DOHH2 (cell line): ENCODE measurements around the gene BSND.

Source experiments
- H3F3A ChIP-seq: fragments of 200-600 bp; sonication (generic), shearing (Covaris generic); 2 replicates; pipeline ENCODE4 v1.6.0; 2016; ENCODE audit warnings: antibody characterized with exemption, mild to moderate bottlenecking; ENCODE audit not compliant: control insufficient read depth, insufficient read depth
- H3K27ac ChIP-seq: fragments of 200-600 bp; sonication (generic); 2 replicates; pipeline ENCODE4 v1.5.1; 2014; ENCODE audit warnings: low read depth, mild to moderate bottlenecking, low read length, moderate library complexity
- H3K27me3 ChIP-seq: fragments of 200-600 bp; sonication (generic); 2 replicates; pipeline ENCODE4 v1.6.1; 2014; ENCODE audit warnings: mild to moderate bottlenecking, low read length, mixed read lengths; ENCODE audit not compliant: control insufficient read depth
- H3K36me3 ChIP-seq: fragments of 200-600 bp; sonication (generic); 2 replicates; pipeline ENCODE4 v1.6.1; 2014; ENCODE audit warnings: mild to moderate bottlenecking, low read length, moderate library complexity, mixed read lengths; ENCODE audit not compliant: control insufficient read depth
- H3K4me1 ChIP-seq: fragments of 200-600 bp; sonication (generic); 2 replicates; pipeline ENCODE4 v1.6.1; 2014; ENCODE audit warnings: mild to moderate bottlenecking, low read length, mixed read lengths; ENCODE audit not compliant: control insufficient read depth
- H3K4me2 ChIP-seq: fragments of 200-600 bp; sonication (generic); 2 replicates; pipeline ENCODE4 v1.6.0; 2014; ENCODE audit warnings: mild to moderate bottlenecking, low read length, moderate library complexity
- H3K4me3 ChIP-seq: fragments of 200-600 bp; sonication (generic); 2 replicates; pipeline ENCODE4 v1.5.1; 2014; ENCODE audit warnings: mild to moderate bottlenecking, low read length, mixed read lengths
- H3K79me2 ChIP-seq: fragments of 200-600 bp; sonication (generic); 2 replicates; pipeline ENCODE4 v1.6.1; 2014; ENCODE audit warnings: mild to moderate bottlenecking, low read length, mixed read lengths; ENCODE audit not compliant: control insufficient read depth
- H3K9me2 ChIP-seq: fragments of 200-600 bp; sonication (generic); replicated peaks from 2 replicates; pipeline ENCODE4 v1.6.1; 2014; ENCODE audit warnings: mild to moderate bottlenecking, low read length, mixed read lengths; ENCODE audit not compliant: control insufficient read depth
- H3K9me3 ChIP-seq: fragments of 200-600 bp; sonication (generic); 2 replicates; pipeline ENCODE4 v1.6.1; 2014; ENCODE audit warnings: antibody characterized with exemption, low read length, mixed read lengths; ENCODE audit not compliant: control insufficient read depth, insufficient read depth
- H4K20me1 ChIP-seq: fragments of 200-600 bp; sonication (generic); 2 replicates; pipeline ENCODE4 v1.6.0; 2014; ENCODE audit warnings: low read depth, mild to moderate bottlenecking, antibody characterized with exemption, low read length, moderate library complexity; ENCODE audit not compliant: control insufficient read depth, insufficient read depth
- EZH2phosphoT487 ChIP-seq: fragments of 200-600 bp; sonication (generic); IDR thresholded peaks from 2 replicates; pipeline ENCODE4 v1.6.1; 2017; ENCODE audit warnings: borderline replicate concordance, mild to moderate bottlenecking, antibody characterized with exemption, low read length, moderate library complexity, mixed read lengths
- TF ChIP-seq, protein P1 (sequence below): fragments of 200-600 bp; sonication (generic); IDR thresholded peaks from one replicate; pipeline ENCODE4 v1.5.1; 2014; ENCODE audit warnings: antibody characterized with exemption, mild to moderate bottlenecking, low read depth, low read length; ENCODE audit not compliant: poor library complexity, severe bottlenecking

The BSND gene

DNA sequence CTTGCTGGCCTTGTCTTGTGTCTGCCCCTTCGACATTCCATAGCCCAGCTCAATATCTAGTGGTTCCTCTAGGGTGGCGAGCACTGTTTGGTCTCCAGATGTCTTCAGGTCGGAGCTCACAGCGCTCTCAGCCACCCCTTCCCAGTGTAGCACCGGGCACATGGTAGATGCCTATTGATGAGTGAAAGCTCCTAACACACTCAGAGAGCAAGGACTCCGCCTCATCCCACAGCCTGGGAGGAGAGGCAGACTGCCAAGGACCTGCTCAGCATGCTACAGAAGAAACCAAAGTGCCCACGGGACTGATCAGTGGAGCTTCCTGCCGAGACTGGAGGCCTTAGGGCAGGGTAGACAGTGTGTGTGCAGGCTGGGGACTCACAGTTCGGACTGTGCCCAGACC is 51.5 kb downstream of the BSND start:
- Histone ChIP-seq H4K20me1 (no peaks in the 10 kb centered on the region), H3K9me2 (no peaks in the 10 kb centered on the region), H3K27me3 (no peaks in the 10 kb centered on the region), H3K27ac (no peak overlapping the region), H3K9me3 (no peaks in the 10 kb centered on the region), H3K4me3 (no peak overlapping the region), H3K4me2 (no peak overlapping the region), H3F3A (no peaks in the 10 kb centered on the region), H3K4me1 (no peaks in the 10 kb centered on the region), H3K79me2 (no peaks in the 10 kb centered on the region), H3K36me3 (no peaks in the 10 kb centered on the region)
- TF ChIP-seq, protein P1, sequence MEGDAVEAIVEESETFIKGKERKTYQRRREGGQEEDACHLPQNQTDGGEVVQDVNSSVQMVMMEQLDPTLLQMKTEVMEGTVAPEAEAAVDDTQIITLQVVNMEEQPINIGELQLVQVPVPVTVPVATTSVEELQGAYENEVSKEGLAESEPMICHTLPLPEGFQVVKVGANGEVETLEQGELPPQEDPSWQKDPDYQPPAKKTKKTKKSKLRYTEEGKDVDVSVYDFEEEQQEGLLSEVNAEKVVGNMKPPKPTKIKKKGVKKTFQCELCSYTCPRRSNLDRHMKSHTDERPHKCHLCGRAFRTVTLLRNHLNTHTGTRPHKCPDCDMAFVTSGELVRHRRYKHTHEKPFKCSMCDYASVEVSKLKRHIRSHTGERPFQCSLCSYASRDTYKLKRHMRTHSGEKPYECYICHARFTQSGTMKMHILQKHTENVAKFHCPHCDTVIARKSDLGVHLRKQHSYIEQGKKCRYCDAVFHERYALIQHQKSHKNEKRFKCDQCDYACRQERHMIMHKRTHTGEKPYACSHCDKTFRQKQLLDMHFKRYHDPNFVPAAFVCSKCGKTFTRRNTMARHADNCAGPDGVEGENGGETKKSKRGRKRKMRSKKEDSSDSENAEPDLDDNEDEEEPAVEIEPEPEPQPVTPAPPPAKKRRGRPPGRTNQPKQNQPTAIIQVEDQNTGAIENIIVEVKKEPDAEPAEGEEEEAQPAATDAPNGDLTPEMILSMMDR: no peak
- TF ChIP-seq EZH2phosphoT487: no peak

DNA sequence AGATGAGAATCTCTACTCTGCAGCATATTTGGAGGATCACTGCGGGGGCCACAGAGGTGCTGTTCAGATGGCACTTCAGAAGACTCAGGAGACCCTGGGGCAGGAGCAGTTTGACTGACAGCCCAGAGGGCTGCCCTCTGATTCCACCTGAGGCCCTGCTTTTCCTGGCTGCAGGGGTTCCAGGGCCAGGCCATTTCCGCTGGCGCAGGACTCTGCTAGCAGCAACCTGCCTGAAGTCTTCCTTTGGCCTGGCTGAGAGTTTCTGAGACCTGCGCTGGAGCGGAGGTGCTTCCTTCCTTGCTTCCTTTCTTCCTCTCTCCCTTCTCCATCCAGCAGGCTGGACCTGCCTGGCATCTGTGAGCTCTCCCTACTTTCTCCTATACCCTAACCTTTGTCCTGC is 52.4 kb downstream of the BSND start:
- no peak for TF ChIP-seq EZH2phosphoT487
- TF ChIP-seq, protein P1: no peak
- no peaks in the 10 kb centered on the region for H3K9me2 ChIP-seq
- no peak overlapping the region for H3K4me3 ChIP-seq
- H3K4me1 ChIP-seq: no peaks in the 10 kb centered on the region
- no peaks in the 10 kb centered on the region for H3K9me3 ChIP-seq
- no peaks in the 10 kb centered on the region for H3K79me2 ChIP-seq
- H3K4me2 ChIP-seq: no peak overlapping the region
- H3K27ac ChIP-seq: no peak overlapping the region
- H3F3A ChIP-seq: no peaks in the 10 kb centered on the region
- H3K27me3 ChIP-seq: no peaks in the 10 kb centered on the region
- no peaks in the 10 kb centered on the region for H4K20me1 ChIP-seq
- no peaks in the 10 kb centered on the region for H3K36me3 ChIP-seq

DNA sequence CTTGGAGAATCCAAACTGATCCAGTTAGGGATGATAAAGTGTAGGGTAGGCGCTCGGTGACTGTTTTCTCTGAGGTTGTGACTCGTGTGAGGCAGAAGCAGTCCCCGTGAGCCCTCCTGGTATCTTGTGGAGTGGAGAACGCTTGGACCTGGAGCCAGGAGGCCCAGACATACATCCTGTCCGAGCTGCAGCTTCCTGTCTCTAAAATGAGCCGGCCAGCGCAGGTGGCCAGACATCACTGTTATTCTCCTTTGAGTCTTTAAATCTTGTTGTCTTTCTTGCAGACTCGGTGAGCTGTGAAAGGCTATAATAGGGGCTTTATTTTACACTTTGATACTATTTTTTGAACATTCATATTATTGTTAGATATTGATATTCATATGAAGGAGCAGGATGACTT is 52.9 kb downstream of the BSND start:
- no peaks in the 10 kb centered on the region for H3K9me3 ChIP-seq
- no peaks in the 10 kb centered on the region for H3K27me3 ChIP-seq
- no peak overlapping the region for H3K4me3 ChIP-seq
- no peaks in the 10 kb centered on the region for H3K4me1 ChIP-seq
- H3K9me2 ChIP-seq: no peaks in the 10 kb centered on the region
- H3K4me2 ChIP-seq: no peak overlapping the region
- H4K20me1 ChIP-seq: no peaks in the 10 kb centered on the region
- no peaks in the 10 kb centered on the region for H3K36me3 ChIP-seq
- no peak for TF ChIP-seq EZH2phosphoT487
- TF ChIP-seq, protein P1: no peak
- H3K27ac ChIP-seq: no peak overlapping the region
- no peaks in the 10 kb centered on the region for H3F3A ChIP-seq
- no peaks in the 10 kb centered on the region for H3K79me2 ChIP-seq
